ENCODE results near the gene ERVK3-1. TPM values are rescaled to one million over a fixed set of nuclear protein-coding genes. Genes with fewer than 3 reads are reported as not detected.

ERVK3-1 gene
- total and polyA plus RNA-seq, 8 donors, result 25.4 to 52.5 (median 48.1) TPM

DNA sequence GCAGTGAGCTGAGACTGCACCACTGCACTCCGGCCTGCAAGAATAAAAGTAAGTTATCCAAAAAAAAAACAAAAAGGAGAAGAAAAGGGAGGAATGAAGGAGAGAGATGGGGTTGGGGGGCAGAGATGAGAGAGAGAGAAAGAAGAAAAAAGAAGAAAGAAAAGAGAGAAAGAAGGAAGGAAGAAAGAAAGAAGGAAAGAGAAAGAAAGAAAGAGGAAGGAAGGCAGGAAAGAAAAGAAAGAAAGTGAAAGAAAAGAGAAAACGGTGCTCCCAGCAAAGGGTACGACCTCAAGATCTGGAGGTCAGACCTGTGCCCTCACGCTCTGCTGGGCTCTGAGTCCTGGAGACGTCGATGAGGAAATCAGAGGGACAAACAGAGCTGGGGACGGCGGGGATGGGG is 44.4 kb downstream of the ERVK3-1 start:
- DNase-seq, result no peak
- Histone ChIP-seq H3K9me3 (no peaks in the 10 kb centered on the region), H3K4me3 (no peak overlapping the region), H3K4me1 (peaks cover 0 to 27% of the 10 kb centered on the region in 2 donors), H3K27me3 (peaks cover 28 to 91% of the 10 kb centered on the region in 2 donors), H3K27ac (no peak overlapping the region), H3K36me3 (peaks cover 0 to 5% of the 10 kb centered on the region in 2 donors)
- intact Hi-C loops (cut with DNase I), result no loop called here
- TF ChIP-seq, protein P1, sequence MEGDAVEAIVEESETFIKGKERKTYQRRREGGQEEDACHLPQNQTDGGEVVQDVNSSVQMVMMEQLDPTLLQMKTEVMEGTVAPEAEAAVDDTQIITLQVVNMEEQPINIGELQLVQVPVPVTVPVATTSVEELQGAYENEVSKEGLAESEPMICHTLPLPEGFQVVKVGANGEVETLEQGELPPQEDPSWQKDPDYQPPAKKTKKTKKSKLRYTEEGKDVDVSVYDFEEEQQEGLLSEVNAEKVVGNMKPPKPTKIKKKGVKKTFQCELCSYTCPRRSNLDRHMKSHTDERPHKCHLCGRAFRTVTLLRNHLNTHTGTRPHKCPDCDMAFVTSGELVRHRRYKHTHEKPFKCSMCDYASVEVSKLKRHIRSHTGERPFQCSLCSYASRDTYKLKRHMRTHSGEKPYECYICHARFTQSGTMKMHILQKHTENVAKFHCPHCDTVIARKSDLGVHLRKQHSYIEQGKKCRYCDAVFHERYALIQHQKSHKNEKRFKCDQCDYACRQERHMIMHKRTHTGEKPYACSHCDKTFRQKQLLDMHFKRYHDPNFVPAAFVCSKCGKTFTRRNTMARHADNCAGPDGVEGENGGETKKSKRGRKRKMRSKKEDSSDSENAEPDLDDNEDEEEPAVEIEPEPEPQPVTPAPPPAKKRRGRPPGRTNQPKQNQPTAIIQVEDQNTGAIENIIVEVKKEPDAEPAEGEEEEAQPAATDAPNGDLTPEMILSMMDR (IDR thresholded peaks at IDR 0.05), result no peak
- no peak for ATAC-seq

DNA sequence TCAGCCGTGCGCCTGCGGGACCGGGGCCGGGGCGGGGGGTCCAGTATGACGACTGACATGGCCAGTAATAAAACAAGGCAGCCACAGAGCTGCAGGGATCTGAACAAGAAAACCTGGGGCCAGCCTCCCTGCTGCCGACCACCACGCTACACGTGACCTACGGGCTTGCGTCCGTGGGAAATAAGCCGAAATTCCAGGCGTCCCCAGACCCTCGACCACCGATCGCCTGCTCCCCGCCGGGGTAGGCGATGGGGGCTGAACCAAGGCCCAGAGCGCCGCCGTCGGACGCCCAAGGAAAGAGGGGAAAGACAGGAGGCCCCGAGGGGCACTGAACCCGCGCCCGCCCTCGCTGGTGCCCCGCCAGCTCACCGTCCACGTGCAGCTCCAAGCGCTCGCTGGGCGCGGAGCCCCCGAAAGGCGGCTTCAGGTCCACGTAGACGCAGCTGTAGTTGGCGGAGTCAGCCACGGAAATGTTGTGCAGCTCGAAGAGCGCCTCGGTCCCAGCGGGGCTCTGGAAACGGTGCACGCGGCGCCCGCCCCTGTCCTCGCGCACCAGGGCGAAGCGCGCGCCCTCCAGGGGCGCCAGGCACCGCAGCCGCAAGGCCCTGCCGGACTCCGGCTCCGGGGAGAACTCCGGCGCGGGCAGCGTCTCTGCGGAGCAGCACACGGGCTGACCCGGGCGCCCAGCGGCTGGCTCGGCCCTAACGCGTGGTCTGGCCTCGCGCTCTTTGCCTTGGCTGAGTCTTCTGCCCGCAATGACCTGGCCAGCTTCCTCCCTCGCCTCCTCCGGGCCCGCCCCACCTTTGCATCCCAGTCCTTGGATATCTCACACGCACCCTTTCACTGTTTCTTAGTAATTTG is 45.1 kb downstream of the ERVK3-1 start:
- H3K9me3 ChIP-seq, result no peaks in the 10 kb centered on the region
- intact Hi-C loops (cut with DNase I), result no loop called here
- no peak for DNase-seq
- H3K4me3 ChIP-seq, result no peak overlapping the region
- H3K27ac ChIP-seq, result no peak overlapping the region
- peaks cover 0 to 27% of the 10 kb centered on the region in 2 donors for H3K4me1 ChIP-seq
- TF ChIP-seq, protein P1 (IDR thresholded peaks at IDR 0.05), result no peak
- H3K27me3 ChIP-seq, result peaks cover 28 to 96% of the 10 kb centered on the region in 2 donors
- no peak for ATAC-seq
- peaks cover 0 to 5% of the 10 kb centered on the region in 2 donors for H3K36me3 ChIP-seq

DNA sequence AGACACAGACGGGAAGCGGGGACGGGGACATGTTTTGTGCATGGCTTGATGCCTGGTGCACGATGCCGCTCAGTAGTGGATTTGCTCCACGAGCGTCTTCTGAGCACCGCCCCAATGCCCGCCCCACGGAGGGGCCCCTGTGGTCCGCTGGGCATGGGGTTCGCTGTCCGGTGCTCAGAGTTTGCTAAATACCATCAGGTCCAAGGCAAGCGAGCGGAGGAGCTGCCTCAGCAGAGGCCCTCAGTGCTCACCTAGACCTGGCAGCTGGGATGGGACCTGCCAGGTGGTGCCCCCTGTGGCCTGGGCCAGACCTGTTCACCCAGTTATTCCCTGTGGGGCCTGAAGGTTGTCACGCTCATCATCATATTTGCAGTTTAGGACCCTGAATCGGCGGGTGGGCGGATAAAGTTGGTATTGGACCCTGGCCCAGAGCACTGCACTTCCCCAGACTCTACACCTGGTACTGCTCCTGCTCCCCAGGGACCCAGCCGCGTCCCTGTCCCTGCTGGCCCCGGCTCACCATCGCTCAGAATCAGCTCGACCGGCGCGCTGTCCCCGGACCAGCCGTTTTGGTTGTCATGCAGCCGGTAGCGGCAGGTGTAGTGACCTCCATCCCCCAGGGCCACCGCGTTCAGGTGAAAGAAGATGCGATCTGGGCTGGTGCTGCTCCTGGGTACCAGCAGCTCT is 45.8 kb downstream of the ERVK3-1 start:
- H3K27me3 ChIP-seq, result peaks cover 35 to 96% of the 10 kb centered on the region in 2 donors
- no peak for ATAC-seq
- DNase-seq, result no peak
- H3K4me1 ChIP-seq, result peaks cover 0 to 28% of the 10 kb centered on the region in 2 donors
- intact Hi-C loops (cut with DNase I), result no loop called here
- TF ChIP-seq, protein P1 (IDR thresholded peaks at IDR 0.05), result no peak
- no peak overlapping the region for H3K4me3 ChIP-seq
- peaks cover 0 to 5% of the 10 kb centered on the region in 2 donors for H3K36me3 ChIP-seq
- H3K9me3 ChIP-seq, result no peaks in the 10 kb centered on the region
- no peak overlapping the region for H3K27ac ChIP-seq

DNA sequence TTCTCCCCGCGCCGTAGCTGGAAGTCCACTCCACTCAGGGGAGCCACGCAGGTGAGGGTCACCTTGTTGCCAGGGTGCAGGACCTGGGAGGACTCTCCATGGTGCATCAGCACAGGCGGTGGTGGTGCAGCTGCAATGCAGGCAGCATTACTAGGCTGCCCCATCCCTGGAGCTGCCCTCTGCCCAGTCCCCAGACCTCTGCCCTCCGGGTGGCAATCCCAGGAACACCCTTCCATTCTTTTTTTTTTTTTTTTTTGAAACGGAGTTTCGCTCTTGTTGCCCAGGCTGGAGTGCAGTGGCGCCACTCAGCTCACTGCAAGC is 46.3 kb downstream of the ERVK3-1 start:
- intact Hi-C loops (cut with DNase I), result no loop called here
- peaks cover 39 to 96% of the 10 kb centered on the region in 2 donors for H3K27me3 ChIP-seq
- peaks cover 0 to 5% of the 10 kb centered on the region in 2 donors for H3K36me3 ChIP-seq
- H3K9me3 ChIP-seq, result no peaks in the 10 kb centered on the region
- TF ChIP-seq, protein P1 (IDR thresholded peaks at IDR 0.05), result no peak
- ATAC-seq (no peak), DNase-seq (no peak)
- H3K27ac ChIP-seq, result no peak overlapping the region
- no peak overlapping the region for H3K4me3 ChIP-seq
- peaks cover 0 to 32% of the 10 kb centered on the region in 2 donors for H3K4me1 ChIP-seq

All from left lung (tissue), 10 donors.